NCI-H2029 treated with DMSO at 0.1 percent for 48 hours (cell line): ENCODE measurements around the gene SMCHD1.
"Not testable (repeated sequence)": the region's sequence is repeated elsewhere in the genome, so short reads cannot be mapped to it uniquely, and the experiment has no call there.

ENCODE experiments used
- DNase-seq: peaks from one replicate; lab custom pipeline; 2025; lab: John Stamatoyannopoulos, UW

Gene SMCHD1

GRCh38 chr18:2657788-2658458, 2.4 kb downstream of the SMCHD1 start:
- peak; percentile 27 for DNase-seq

- not testable (repeated sequence) for DNase-seq
Measured at GRCh38 chr18:2660849-2661248, 5.3 kb downstream of the SMCHD1 start.

- not testable (repeated sequence) for DNase-seq
Measured at GRCh38 chr18:2662288-2662687, 6.8 kb downstream of the SMCHD1 start.

- DNase-seq: no peak
Measured at GRCh38 chr18:2662990-2663389, 7.5 kb downstream of the SMCHD1 start.

GRCh38 chr18:2672410-2672809, 16.9 kb downstream of the SMCHD1 start:
- DNase-seq: no peak

- DNase-seq: no peak
Measured at GRCh38 chr18:2672872-2673271, 17.3 kb downstream of the SMCHD1 start.

GRCh38 chr18:2678933-2679332, 23.4 kb downstream of the SMCHD1 start:
- not testable (repeated sequence) for DNase-seq

- DNase-seq: no peak
Measured at GRCh38 chr18:2680216-2680792, 24.8 kb downstream of the SMCHD1 start.

- DNase-seq: no peak
Measured at GRCh38 chr18:2681993-2682603, 26.6 kb downstream of the SMCHD1 start.

- no peak for DNase-seq
Measured at GRCh38 chr18:2683055-2683454, 27.5 kb downstream of the SMCHD1 start.

GRCh38 chr18:2686349-2686968, 30.9 kb downstream of the SMCHD1 start:
- DNase-seq: no peak

- no peak for DNase-seq
Measured at GRCh38 chr18:2687390-2688001, 32.0 kb downstream of the SMCHD1 start.

- DNase-seq: no peak
Measured at GRCh38 chr18:2692508-2692907, 37.0 kb downstream of the SMCHD1 start.

- no peak for DNase-seq
Measured at GRCh38 chr18:2697184-2697583, 41.7 kb downstream of the SMCHD1 start.

- no peak for DNase-seq
Measured at GRCh38 chr18:2699001-2699400, 43.5 kb downstream of the SMCHD1 start.

GRCh38 chr18:2704541-2704940, 49.0 kb downstream of the SMCHD1 start:
- DNase-seq: no peak

GRCh38 chr18:2706903-2707302, 51.4 kb downstream of the SMCHD1 start:
- DNase-seq: no peak

- DNase-seq: no peak
Measured at GRCh38 chr18:2707551-2708168, 52.1 kb downstream of the SMCHD1 start.

- DNase-seq: no peak
Measured at GRCh38 chr18:2709316-2709715, 53.8 kb downstream of the SMCHD1 start.

GRCh38 chr18:2714140-2714539, 58.6 kb downstream of the SMCHD1 start:
- no peak for DNase-seq

- DNase-seq: no peak
Measured at GRCh38 chr18:2715990-2716389, 60.5 kb downstream of the SMCHD1 start.
